ENCODE results near the gene MKX. TPM values are rescaled to one million over a fixed set of nuclear protein-coding genes. Genes with fewer than 3 reads are reported as not detected.

The MKX gene
- total and polyA plus RNA-seq, 2 experiments from 2014 or later = 36.2 to 44.1 TPM

DNA sequence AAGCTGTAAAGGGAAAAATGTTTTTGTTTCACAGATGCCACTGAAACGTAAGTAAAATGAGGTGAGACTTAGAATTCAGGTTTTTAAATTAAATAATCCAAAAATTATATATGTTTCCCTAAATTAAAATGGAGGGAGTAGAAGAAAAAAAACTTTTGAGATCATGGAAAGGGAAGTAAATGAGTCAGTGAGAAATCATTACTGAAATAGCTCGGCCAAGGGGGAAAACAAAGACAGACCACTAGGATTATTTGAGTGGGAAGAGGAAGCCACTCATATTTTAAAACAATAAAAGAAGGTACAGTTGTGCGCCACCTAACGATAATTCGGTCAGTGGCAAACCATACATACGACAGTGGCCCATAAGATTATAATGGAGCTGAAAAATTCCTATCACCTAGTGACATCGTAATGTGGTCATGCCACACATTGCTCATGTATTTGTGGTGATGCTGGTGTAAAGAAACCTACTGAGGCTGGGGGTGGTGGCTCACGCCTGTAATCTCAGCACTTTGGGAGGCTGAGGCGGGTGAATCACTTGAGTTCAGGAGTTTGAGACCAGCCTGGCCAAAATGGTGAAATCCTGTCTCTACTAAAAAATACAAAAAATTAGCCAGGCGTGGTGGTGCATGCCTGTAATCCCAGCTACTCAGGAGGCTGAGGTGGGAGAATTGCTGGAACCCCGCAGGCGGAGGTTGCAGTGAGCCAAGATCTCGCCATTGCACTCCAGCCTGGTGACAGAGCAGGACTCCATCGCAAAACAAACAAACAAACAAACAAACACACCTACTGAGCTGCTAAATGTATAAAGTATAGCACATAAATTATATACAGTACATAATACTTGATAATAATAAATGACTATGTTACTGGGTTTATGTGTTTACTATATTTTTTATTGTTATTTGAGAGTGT, 64.7 kb downstream of the MKX start:
- Histone ChIP-seq H3K4me3 (no peak overlapping the region), H3K9ac (no peak overlapping the region), H3K9me3 (ENCODE audit: low read depth) (no peaks in the 10 kb centered on the region), H4K20me1 (ENCODE audit: insufficient read depth) (no peaks in the 10 kb centered on the region), H3K79me2 (ENCODE audit: insufficient read depth) (no peaks in the 10 kb centered on the region; the same call in 1 of the 2 replicates), H3K4me2 (ENCODE audit: unreplicated experiment) (no peak overlapping the region), H3K36me3 (ENCODE audit: low read depth) (no peaks in the 10 kb centered on the region), H3K27me3 (replicated peaks; ENCODE audit: insufficient read depth) (no peaks in the 10 kb centered on the region), H3K9me2 (ENCODE audit: insufficient read depth) (no peaks in the 10 kb centered on the region), H3F3A (ENCODE audit: insufficient read depth) (no peaks in the 10 kb centered on the region), H2AFZ (no peak overlapping the region), H3K27ac (no peak overlapping the region), H3K4me1 (ENCODE audit: insufficient read depth) (peaks cover 23% of the 10 kb centered on the region)
- WGBS, 2 experiments (ENCODE audit: low coverage in 1 of 2, low lambda C conversion rate in 2 of 2, missing lambda C conversion rate in 2 of 2) = 90 to 91% methylated on average over 14 of the region's 14 CpGs
- DNase-seq = peak; percentile 16
- in situ Hi-C loops (cut with MboI) = no loop called here
- TF ChIP-seq EZH2 (IDR thresholded peaks at IDR 0.05; ENCODE audit: insufficient read depth, poor library complexity, severe bottlenecking) (no peak), EZH2phosphoT487 (IDR thresholded peaks at IDR 0.05; ENCODE audit: insufficient read depth, low read depth) (no peak)

DNA sequence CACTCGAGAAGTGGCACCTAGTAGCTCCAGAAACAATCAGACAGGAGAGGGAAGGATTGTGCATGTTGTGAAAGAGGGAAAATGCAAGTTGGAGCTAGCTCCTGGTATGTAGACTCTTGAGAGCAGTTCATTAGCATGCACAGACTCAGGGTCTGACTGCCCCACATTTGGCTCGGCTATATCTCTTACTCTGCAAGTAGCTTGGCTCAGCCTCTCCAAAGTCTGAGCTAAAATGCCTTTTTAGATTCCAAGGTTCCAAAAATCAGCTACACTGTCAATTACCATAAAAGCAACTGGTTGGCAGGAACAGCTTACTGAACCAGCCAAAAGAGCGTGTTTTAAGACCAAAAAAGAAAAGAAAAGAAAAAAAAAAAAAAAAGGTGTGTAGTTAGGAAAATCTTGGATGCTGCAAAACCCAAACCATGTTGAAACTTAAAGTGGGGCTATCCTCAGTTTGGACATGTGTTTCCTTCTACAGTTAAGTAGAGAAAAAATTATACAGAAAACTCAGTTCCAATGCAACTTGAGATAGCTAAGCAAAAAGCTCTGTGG, 65.5 kb downstream of the MKX start:
- no peak overlapping the region for H3K9ac ChIP-seq
- DNase-seq = peak; percentile 25
- no peak for TF ChIP-seq EZH2phosphoT487 (IDR thresholded peaks at IDR 0.05; ENCODE audit: insufficient read depth, low read depth)
- no peak for TF ChIP-seq EZH2 (IDR thresholded peaks at IDR 0.05; ENCODE audit: insufficient read depth, poor library complexity, severe bottlenecking)
- no peak overlapping the region for H3K4me3 ChIP-seq
- WGBS, 2 experiments (ENCODE audit: low coverage in 1 of 2, low lambda C conversion rate in 2 of 2, missing lambda C conversion rate in 2 of 2) = 20 to 27% methylated on average over 3 of the region's 3 CpGs
- H3K27me3 ChIP-seq (replicated peaks; ENCODE audit: insufficient read depth) = no peaks in the 10 kb centered on the region
- peaks cover 20% of the 10 kb centered on the region for H3K4me1 ChIP-seq (ENCODE audit: insufficient read depth)
- H4K20me1 ChIP-seq (ENCODE audit: insufficient read depth) = no peaks in the 10 kb centered on the region
- peak overlapping the region; percentile 41 for H3K4me2 ChIP-seq (ENCODE audit: unreplicated experiment)
- no peaks in the 10 kb centered on the region for H3F3A ChIP-seq (ENCODE audit: insufficient read depth)
- no peaks in the 10 kb centered on the region for H3K9me3 ChIP-seq (ENCODE audit: low read depth)
- no peaks in the 10 kb centered on the region; the same call in 1 of the 2 replicates for H3K79me2 ChIP-seq (ENCODE audit: insufficient read depth)
- in situ Hi-C loops (cut with MboI) = no loop called here
- no peak overlapping the region for H2AFZ ChIP-seq
- 0 out of 2 replicates have a peak overlapping the region, but pooled peaks have one; percentile 8 for H3K27ac ChIP-seq
- no peaks in the 10 kb centered on the region for H3K36me3 ChIP-seq (ENCODE audit: low read depth)
- no peaks in the 10 kb centered on the region for H3K9me2 ChIP-seq (ENCODE audit: insufficient read depth)

DNA sequence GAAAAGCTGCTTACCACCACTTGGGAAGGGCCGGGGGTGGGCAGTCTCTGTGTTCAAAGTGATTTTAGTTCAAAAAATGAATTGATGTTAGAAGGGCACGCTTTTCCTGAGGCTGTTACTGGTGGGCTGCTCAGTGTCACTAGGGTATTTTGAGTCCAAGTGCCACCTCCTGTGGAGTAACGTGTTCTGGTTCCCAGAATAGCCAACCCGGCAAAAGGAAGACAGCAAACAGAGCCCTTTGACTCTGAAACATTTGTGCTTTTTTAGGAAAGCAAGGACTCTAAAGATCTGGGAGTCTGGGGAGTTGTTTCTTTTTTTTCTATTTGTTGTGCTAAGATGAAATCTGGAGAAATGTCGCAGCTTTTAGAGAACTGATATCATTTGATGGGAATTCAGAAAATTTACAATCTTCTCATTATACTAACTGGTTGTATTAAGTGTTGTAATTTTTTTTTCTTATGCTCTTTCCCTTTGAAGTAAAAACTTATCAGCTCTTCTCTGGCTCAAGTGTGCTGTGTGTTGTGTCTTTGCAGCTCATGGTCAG, 66.2 kb downstream of the MKX start:
- WGBS, 2 experiments (ENCODE audit: low coverage in 1 of 2, low lambda C conversion rate in 2 of 2, missing lambda C conversion rate in 2 of 2) = 46 to 54% methylated on average over 5 of the region's 5 CpGs
- H3K4me2 ChIP-seq (ENCODE audit: unreplicated experiment) = peak overlapping the region; percentile 41
- H3K9me3 ChIP-seq (ENCODE audit: low read depth) = no peaks in the 10 kb centered on the region
- no peak overlapping the region for H3K4me3 ChIP-seq
- peaks cover 4% of the 10 kb centered on the region; the same call in 1 of the 2 replicates for H3K36me3 ChIP-seq (ENCODE audit: low read depth)
- no peak overlapping the region for H2AFZ ChIP-seq
- in situ Hi-C loops (cut with MboI) = no loop called here
- no peak for TF ChIP-seq EZH2 (IDR thresholded peaks at IDR 0.05; ENCODE audit: insufficient read depth, poor library complexity, severe bottlenecking)
- TF ChIP-seq EZH2phosphoT487 (IDR thresholded peaks at IDR 0.05; ENCODE audit: insufficient read depth, low read depth) = no peak
- no peak overlapping the region for H3K9ac ChIP-seq
- H3K27me3 ChIP-seq (replicated peaks; ENCODE audit: insufficient read depth) = no peaks in the 10 kb centered on the region
- no peaks in the 10 kb centered on the region for H3F3A ChIP-seq (ENCODE audit: insufficient read depth)
- H3K27ac ChIP-seq = 0 out of 2 replicates have a peak overlapping the region, but pooled peaks have one; percentile 8
- H3K79me2 ChIP-seq (ENCODE audit: insufficient read depth) = no peaks in the 10 kb centered on the region; the same call in 1 of the 2 replicates
- H4K20me1 ChIP-seq (ENCODE audit: insufficient read depth) = no peaks in the 10 kb centered on the region
- H3K4me1 ChIP-seq (ENCODE audit: insufficient read depth) = peaks cover 20% of the 10 kb centered on the region
- DNase-seq = no peak
- H3K9me2 ChIP-seq (ENCODE audit: insufficient read depth) = no peaks in the 10 kb centered on the region

DNA sequence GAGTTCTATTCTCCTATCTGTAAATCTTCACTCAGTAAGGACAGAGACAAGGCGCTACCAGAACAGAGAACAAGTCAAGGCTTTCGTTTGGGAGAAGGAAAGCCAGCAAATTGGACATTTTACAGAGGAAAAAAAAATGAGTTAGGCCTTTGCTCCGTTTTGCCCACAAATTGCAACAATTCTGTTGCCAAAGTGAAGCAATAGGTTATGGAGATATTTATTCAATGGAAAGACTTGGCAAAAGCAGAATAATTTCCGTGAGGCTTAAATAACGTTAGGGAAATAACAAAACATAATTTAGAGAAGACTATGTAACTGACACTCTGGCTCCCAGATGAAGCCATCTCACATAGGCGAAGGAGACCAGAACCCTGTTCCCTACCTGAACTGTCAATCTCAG, 67.5 kb downstream of the MKX start:
- peaks cover 20% of the 10 kb centered on the region for H3K4me1 ChIP-seq (ENCODE audit: insufficient read depth)
- H3K36me3 ChIP-seq (ENCODE audit: low read depth) = peaks cover 12% of the 10 kb centered on the region; the same call in 1 of the 2 replicates
- H3F3A ChIP-seq (ENCODE audit: insufficient read depth) = no peaks in the 10 kb centered on the region
- H3K27ac ChIP-seq = no peak overlapping the region
- H3K4me3 ChIP-seq = no peak overlapping the region
- no peaks in the 10 kb centered on the region for H3K27me3 ChIP-seq (replicated peaks; ENCODE audit: insufficient read depth)
- in situ Hi-C loops (cut with MboI) = no loop called here
- WGBS, 2 experiments (ENCODE audit: low coverage in 1 of 2, low lambda C conversion rate in 2 of 2, missing lambda C conversion rate in 2 of 2) = 68 to 70% methylated on average over 6 of the region's 6 CpGs
- DNase-seq = no peak
- TF ChIP-seq EZH2phosphoT487 (IDR thresholded peaks at IDR 0.05; ENCODE audit: insufficient read depth, low read depth) = no peak
- no peak for TF ChIP-seq EZH2 (IDR thresholded peaks at IDR 0.05; ENCODE audit: insufficient read depth, poor library complexity, severe bottlenecking)
- H3K9me2 ChIP-seq (ENCODE audit: insufficient read depth) = no peaks in the 10 kb centered on the region
- H3K9ac ChIP-seq = no peak overlapping the region
- H2AFZ ChIP-seq = no peak overlapping the region
- no peak overlapping the region for H3K4me2 ChIP-seq (ENCODE audit: unreplicated experiment)
- H3K9me3 ChIP-seq (ENCODE audit: low read depth) = no peaks in the 10 kb centered on the region
- no peaks in the 10 kb centered on the region for H4K20me1 ChIP-seq (ENCODE audit: insufficient read depth)
- no peaks in the 10 kb centered on the region; the same call in 1 of the 2 replicates for H3K79me2 ChIP-seq (ENCODE audit: insufficient read depth)
